Measurements from ENCODE around the gene GPD2.

The GPD2 gene

DNA sequence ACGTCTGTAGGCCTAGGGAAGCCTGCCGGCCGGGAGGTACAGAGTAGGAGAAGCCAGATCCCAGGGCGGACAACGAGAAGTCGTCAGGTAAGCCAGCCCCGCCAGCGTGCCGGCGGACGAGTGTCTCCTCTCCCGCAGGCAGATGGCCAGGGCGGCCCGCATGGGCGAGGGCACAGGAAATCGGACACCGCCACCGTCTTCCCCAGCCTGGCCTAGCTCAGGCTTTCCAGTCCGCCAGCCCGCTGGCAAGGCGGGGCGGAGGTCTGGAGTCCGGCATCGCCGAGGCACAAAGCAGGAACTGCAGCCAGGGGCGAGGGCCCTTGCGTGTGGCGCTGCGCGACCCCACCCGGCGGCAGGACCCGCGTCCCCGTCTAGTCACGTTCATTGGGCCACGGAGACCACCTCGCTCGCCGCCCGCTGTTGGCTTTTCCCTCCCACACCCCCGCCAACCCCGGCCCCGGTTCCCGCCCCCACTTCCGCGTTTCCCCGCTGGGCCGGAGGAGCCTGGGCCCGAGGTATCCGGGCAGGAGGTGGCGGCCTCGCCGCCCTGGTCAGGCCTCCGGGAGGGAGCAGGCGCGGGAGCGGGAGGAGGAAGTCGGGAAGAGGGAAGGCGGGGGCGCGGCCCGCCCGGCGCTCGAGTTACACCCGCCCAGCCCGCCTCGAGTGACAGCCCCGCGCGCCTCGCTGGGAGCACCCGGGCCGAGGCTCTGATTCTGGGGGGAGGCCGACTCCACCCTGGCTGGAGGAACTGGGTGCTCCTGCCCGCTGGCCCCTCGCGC is at the start of gene GPD2:
Gene GPD2 (plus strand): TSS at position 662 of the 779 bp plus-strand sequence. CDS start 39,727 bp downstream, outside the sequence.
- DNase-seq = peak; percentile 58

DNA sequence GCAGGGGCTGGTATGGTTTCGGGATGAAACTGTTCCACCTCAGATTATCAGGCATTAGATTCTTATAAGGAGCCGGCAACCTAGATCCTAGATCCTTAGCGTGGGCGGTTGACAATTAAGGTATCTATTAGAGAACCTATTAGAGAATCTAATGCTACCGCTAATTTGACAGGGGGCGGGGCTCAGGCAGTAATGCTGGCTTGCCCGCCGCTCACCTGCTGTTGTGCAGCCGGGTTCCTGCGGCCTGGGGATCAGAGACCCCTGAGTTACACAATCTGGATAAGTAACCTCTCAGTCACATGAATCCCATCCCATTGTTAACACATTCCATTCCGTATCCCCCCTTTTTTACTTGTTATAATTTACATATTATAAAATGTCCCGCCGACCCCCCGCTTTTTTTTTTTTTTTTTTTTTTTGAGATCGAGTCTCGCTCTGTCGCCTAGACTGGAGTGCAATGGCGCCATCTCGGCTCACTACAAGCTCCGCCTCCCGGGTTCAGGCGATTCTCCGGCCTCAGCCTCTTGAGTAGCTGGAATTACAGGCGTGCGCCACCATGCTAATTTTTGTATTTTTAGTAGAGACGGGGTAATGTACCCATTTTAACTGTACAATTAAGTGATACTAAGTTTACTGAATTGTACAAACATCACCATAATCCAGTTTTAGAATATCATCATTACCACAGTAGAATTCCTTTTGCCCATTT is 42.0 kb upstream of the GPD2 start:
- DNase-seq = no peak

DNA sequence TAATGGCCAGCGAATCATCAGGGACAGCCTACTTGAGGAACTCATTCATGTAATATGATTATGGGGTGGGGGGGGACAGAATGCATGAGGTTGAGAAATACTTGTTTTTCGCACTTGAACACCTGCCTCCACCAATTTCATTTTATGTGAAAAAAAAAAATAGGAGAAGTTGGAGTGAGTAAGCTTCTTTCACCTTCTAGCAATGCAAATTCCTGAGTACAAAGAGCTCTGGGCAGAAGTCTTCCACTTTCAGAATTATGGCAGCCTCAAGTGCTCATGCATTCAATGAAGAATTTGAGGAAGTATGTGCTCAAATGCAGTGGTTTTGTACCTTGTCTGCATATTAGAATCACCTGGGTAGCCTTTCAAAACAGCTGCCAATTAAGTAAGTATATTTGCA is 40.1 kb upstream of the GPD2 start:
- DNase-seq = peak; percentile 59

DNA sequence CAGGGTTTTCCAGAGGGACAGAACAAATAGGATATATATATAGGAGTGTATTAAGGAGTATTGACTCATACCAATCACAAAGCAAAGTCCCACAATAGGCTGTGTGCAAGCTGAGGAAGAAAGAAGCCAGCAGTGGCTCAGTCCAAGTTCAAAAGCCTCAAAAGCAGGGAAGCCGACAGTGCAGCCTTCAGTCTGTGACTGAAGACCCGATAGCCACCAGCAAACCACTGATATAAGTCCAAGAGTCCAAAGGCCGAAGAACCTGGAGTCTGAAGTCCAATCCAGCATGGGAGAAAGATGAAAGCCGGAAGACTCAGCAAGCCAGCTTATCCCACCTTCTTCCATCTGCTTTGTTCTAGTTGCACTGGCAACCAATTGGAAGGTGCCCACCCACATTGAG is 39.0 kb upstream of the GPD2 start:
- DNase-seq = no peak

DNA sequence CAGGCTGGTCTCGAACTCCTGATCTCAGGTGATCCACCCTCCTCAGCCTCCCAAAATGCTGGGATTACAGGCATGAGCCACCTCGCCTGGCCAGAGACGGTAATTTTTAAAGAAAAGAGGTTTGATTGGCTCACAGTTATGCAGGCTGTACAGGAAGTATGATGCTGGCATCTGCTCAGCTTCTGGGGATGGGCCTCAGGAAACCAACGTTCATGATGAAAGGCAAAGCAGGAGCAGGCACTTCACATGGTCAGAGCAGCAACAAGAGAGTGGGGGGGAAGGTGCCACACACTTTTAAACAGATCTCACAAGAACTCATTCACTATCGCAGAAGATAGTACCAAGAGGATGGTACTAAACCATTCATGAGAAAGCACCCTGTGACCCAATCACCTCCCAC is 38.0 kb upstream of the GPD2 start:
- DNase-seq = no peak

DNA sequence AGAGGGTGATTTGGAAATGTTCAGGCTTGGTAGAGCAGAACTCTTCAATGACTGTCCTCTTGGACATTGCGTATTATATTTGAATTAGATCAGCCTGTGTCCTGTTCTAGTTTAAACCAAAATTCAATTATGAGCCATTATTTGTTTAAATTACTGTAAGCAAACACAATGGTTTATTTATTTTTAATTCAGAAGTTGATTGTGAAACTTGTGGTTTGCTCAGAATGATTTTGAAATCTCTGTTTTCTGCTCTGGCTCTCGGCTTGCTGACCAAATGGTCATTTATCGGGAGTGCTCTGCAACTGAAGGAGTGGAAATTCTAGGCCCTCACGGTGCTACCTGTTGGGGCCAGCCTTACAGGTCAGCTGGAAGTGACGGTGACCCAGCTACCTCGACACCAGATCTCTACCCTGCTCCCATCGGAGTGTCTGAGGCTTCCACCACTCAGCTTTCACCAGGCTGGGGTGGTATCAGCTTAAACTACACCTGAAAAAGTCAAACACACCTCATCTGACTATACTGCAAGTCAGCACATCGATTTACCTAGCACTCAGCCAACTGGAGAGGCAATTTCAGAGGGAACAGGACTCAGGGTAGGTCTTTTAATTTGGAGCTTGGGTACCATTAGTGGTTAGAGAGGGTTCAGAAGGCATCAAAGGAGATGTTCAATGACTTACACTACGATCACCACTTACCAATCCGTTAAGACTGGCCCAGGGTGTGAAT is 36.8 kb upstream of the GPD2 start:
- DNase-seq = no peak

DNA sequence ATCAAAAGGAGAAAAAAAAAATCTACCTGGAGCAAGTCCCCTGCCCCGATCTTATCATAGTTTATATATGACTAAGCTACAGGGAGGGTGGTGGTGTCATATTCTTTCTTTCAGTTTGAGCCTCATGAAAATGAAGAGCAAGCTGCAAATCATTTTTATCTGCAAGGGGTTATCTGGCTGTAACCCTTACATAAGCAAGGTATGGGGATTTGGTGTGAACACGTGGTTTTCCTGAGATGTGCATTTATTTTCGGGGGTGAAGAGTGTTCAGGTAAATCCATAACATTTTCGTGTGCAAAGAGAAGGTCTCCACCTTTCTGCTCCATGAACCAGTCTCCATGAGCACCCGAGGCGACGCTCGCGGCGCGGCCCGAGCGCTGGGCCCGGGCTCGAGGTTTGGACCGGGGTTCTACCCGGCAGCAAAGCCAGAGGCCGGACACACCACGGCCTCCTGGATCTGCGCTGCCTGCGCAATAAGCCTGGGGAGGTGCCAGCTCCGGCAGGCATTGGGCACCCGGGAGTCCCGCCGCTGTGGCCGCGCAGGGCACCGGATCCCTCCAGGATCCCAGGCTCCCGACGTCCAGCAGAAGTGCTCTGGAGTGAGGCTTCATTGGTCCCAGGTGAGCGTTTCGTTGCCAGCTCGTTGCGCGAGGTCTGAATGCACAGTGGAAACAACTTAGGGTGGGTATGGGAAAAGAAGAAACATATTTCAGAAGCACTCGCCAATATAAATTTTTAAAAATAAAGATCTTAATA is 36.1 kb upstream of the GPD2 start:
- peak; percentile 15 for DNase-seq

DNA sequence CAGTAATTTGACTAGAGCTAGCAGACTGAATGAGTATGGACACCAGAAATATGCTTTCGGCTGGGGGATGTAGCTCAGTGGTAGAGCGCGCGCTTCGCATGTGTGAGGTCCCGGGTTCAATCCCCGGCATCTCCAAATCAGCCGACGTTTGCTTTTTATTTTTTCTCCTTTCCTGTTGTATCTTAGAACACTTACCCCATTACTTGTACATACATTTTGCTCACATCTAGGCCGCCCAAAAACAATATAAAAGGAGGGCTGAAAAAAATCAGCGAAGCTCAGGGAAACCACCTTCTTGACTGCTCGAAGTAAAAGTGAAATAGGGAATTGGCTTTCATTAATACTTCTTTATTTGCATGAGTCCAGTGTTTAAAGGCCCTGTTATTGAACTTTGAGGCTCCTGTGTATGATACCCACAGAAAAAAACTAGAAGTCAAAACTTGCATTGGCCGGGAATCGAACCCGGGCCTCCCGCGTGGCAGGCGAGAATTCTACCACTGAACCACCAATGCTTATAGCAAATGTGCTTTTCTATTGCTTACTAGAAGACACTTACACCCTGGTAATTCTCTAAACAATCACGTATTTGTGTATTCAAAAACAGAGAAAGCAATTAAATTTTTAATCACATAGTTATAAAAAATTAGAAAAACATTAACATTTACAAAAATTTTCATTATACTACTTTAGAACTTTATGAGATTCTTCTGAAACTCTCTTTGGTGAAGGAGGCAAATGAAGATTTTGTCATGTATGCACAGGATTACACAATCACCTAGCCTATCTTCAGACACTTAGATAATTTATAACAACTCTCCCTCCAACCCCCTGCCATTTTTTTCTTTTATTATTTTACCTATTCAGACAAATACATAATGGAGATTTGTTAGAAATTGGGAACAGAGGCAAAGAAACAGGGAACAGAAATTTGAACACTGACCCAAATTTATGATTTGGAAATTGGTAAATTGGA is 35.2 kb upstream of the GPD2 start:
- peak; percentile 76 for DNase-seq

DNA sequence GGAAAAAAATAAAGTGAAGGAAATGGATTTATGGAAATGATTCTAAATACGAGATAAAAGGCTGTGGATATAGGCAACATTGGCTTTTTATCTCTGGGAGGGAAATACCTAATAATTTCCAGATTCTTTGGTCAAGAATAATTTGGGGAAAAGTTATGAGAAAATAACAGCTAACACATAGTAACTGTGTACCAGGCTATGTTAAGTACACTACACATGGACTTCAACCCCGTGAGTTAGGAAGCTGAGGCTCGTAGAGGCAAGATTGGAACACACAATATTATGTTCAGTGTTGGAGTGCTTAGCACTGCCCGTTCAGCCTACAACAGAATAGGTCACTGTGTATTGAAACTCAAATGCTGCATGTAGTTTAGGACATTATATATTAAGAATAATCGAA is 34.3 kb upstream of the GPD2 start:
- DNase-seq = no peak

DNA sequence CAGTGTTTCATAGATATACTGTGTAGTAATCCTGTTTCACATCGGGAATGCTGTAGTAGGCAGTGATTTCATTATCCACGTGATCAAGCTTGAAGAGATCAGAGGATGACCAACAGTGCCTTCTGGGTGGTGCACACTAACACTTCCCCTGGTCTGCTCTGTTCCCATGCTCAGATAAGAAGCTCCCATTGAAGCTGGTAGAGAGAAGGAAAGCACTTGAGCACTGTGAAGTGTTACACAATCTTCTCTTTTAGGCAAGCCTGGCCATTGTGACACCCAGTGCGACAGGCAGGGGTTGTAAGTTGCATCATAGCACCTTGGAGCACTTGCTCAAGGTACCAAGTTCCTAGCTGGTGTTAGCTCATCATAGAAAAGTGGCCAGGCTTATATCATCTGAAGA is 30.6 kb upstream of the GPD2 start:
- peak; percentile 95 for DNase-seq

DNA sequence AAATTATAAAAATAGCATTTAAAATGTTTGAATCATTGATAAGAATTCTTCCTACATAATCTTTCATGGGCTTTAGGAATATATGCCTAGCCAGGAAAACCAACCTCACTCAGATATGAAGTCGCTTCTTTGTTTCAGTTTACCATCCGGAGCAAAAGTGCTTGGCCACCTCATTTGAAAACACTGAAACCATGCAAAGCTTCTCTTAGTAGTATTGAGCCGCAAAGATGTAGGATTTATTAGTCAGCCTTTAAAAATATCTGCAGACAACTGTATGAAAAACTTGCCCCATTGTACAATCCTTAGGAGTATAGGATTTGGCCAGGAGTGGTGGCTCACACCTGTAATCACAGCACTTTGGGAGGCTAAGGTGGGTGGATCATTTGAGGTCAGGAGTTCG is 24.3 kb upstream of the GPD2 start:
- DNase-seq = no peak

DNA sequence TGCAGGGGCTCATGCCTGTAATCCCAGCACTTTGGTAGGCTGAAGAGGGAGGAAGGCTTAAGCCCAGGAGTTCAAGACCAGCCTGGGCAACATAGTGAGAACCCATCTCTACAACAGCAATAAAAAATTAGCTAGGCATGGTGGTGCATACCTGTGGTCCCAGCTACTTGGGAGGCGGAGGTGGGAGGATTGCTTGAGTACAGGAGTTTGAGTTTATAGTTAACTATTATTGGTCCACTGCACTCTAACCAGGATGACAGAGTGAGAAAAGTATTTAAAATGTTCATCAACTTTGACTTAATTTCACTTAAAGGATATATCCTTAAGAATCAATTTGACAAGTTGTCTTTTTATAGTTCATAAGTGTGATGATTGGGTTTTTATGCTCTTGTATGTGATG is 14.3 kb upstream of the GPD2 start:
- DNase-seq = no peak

DNA sequence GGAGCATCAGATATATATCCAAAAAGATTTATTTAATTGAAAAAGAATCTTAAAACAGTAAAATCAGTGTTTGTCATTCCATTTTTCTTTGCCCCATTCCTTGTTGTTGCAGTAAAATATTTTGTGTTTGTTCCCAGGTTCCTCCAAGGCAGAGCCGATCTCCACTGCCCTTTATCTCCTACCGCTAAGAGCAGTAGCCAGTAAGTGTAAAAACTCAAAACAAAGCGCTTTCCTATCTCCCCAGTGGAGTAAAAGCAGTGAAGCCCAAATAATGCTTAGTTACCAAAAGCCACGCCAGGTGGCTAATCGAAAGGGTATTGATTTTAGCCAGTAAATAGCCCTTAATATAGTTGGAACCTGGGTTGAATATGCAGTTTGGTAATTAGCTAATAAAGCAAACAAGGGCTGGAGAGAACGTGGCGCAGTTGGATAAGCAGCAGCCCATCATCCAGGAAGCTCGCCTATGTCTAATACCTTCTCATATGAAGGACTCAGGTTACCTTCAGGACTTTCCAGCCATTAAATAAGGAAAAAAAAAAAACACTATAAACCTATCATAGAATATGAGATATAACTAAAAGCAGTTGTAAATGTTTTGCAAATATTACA is 12.4 kb upstream of the GPD2 start:
- DNase-seq = no peak

DNA sequence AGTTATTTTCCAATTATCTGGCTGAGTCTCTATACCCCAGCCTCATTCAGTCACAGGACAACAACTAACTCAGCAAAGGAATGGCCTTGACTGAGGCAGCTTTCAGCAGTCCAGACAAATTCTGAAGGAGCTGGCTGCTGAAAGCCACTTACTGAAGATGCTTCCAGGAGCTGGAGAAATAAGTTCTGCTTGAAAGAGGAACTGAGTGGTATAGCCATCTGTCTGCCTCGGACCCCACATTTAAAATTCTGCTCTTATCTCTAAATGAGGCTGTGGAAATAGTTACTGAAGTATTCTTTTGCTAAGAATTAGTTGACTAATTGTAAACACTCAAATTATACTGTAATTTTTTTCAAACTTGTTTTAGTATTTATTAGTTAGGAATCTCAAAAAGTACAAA is 9.1 kb upstream of the GPD2 start:
- peak; percentile 62 for DNase-seq

DNA sequence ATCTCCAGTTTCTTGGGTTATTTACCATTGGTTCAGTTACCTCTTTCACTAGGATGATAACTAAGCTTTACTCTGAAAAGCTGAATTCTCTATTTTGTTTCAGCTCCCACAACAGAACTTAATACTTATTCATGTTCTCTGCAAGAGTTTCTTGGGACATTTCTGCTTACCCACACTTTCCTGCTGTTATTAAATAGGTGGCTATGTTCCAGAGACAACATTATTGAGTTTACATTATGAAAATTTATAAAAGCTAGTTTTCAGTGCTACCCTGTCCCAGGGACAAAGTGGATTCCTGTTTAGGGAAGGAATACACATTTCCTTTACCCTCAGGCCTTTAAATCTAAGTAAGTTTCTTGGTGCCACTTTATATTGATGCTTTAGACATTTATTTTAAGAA is 7.0 kb upstream of the GPD2 start:
- DNase-seq = no peak

DNA sequence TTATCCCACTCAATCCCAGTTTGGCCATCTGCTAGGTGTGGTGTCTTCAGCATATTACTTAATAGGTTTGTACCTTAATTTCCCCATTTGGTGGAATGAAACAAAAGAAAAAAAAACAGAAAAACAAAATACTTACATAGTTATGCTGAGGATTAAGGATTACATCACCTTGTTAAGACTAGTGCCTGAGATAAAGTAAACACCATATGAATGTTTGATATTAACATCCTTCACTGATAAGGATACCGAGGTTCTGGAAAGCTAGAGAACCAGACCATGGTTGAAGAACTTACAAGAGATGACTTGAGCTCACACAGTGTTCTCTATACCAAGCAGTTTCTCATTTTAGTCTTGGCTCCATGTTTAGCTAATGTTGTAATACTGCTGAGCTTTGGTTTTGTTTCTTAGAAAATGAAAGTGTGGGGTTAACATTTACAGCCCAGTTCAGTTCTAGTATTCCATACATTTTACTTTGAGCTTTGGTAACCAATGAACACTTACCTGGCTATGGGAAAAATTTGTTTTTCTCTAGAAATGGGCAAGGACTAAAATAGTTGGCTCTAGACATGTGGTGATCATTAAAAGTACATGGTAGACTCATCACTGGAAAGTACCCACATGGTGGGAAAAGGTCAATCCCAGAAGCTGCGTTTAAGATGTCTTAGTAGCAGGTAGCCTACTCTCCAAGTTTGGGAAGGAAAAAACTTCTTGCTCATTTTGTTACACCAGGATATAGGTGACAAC is 5.8 kb upstream of the GPD2 start:
- peak; percentile 37 for DNase-seq

DNA sequence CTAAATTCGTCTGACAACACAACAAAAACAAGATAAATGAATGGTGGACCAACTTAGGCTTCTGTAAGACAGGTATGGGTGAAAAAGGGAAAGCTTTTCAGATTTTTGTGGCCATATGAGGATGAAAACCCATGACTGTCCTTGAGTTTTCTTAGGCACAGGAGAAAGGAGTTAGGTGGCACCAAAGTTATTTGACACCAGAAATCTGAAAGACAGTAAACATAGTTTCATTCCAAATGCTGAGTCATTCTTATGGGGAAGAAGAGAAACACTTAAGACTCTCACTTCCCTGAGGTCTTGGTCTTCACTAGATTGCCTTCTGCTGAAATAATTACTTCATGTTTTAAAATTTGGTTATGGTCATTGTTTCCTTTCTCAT is 5.2 kb upstream of the GPD2 start:
- DNase-seq = peak; percentile 91

DNA sequence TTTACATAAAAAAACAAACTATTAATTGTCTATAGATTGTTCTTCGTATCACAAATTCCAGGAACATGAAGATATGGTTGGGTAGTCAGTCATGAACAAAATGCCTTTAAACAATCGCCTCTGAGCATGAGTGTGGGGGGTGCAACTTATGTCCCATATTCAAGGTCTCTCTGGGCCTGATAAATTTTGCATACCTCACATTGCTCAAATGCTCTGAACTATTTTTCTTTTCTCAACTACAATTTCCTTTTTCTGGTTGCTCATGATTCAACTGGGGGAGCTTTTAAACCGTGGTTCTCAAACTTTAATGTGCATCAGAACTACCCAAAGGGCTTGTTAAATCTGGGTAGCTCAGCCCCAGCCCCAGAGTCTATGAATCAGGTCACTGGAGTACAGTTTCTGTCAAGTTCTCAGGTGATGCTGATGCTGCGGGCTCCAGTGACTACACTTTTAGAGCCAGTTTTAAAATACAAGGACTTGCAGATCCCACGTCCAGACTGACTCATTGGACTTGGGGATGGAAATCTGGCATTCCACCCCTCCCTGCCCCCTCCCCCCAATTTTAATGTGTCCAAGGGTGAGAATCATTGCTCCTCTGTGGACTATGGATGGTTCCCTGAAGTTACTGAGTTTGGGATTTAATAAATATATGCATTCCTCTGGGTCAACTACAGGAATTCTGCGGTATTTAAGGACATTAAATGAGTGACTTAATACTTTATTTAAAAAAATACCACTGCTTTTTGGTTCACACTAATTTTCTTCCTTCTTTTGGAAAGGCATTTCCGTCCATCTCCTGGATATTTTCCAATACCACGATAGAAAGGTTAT is 1.5 kb upstream of the GPD2 start:
- DNase-seq = no peak

DNA sequence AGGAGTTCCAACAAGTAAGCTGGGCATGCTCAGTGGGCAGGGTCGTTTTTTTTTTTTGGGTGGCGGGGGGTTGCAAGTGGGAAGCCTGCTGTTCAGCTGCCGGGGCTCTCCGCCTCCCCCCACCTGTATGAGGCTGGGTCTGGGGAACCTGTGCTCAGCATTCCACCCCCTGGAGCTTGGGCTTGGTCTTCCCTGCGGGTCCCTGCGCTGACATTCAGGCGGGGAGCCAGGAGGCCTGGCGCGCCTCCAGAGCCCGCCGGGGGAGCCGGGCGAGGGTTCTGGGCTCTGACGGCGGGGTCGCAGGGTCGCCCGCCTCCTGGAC is 822 bp upstream of the GPD2 start:
- no peak for DNase-seq

DNA sequence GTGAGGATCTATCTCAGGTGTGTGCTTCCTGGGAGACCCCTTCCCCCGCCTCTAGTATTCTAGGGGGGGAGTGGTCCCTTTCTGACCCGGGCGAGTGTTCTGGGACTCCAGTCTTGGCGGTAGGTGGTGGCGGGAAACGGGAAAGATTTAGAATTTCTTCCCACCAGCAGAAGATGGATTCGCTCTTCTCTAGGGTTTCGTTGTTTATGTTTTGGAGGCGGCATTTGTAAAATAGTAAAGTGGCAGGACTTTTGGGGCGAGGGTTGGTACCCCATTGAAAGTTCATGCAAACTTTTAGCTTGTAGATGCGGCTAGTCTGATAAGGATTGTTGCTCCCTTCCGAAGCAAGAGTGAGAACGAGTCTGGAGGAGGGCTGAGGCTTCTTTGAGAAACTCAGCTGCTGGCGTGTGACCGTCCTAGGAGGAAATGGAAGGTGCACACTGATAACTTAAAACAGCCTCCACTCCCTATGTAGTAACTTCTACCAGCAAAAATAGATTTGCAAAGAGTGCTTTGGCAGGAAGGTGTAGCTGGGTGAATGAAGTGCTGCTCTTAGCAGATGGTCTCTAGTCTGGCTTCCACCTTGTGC is 412 bp downstream of the GPD2 start:
- DNase-seq = peak; percentile 14
